ENCODE data around the gene COBL. TPM values are rescaled to one million over a fixed set of nuclear protein-coding genes. Genes with fewer than 3 reads are reported as not detected.

The COBL gene
- total and polyA plus RNA-seq, 2 of the 8 experiments (the other 6 are each of a cell fraction or from before 2014, with no cell fraction given), result 13.8 to 40.4 TPM

- Histone ChIP-seq H3K4ac (replicated peaks; ENCODE audit: insufficient read length, low read depth, low read length) (no peak overlapping the region), H3K9ac (replicated peaks in 1 of 4; ENCODE audit: extremely low read depth in 1 of 4, low read depth in 3 of 4, low read length in 3 of 4) (no peak overlapping the region), H4K5ac (ENCODE audit: insufficient read length, low read depth, low read length) (no peak overlapping the region), H3K14ac (ENCODE audit: insufficient read length) (no peak overlapping the region), H2BK20ac (ENCODE audit: low read length) (no peak overlapping the region), H3K56ac (replicated peaks; ENCODE audit: insufficient read length, low read depth, low read length) (no peak overlapping the region), H3K4me3 (ENCODE audit: extremely low read depth in 1 of 4, insufficient read depth in 2 of 4, low read depth in 3 of 4, low read length in 4 of 4) (no peak overlapping the region), H2BK5ac (ENCODE audit: low read depth, low read length) (peak overlapping the region; percentile 35; the same call in 1 of the 2 replicates), H2BK120ac (replicated peaks; ENCODE audit: low read depth, low read length) (no peak overlapping the region), H3K18ac (ENCODE audit: extremely low read depth, low read length) (no peak overlapping the region), H4K91ac (replicated peaks; ENCODE audit: insufficient read length, low read length) (no peak overlapping the region), H3K36me3 (ENCODE audit: control insufficient read depth in 2 of 4, insufficient read depth in 4 of 4, low read length in 3 of 4) (peaks cover 0 to 33% (median 11%) of the 10 kb centered on the region in 4 experiments; a peak in 6 of 8 replicates), H2BK12ac (ENCODE audit: low read depth, low read length) (no peak overlapping the region), H2AK5ac (ENCODE audit: low read depth, low read length) (no peak overlapping the region), H3K4me1 (replicated peaks in 1 of 4; ENCODE audit: control insufficient read depth in 3 of 4, insufficient read depth in 4 of 4, low read length in 3 of 4) (no peaks in the 10 kb centered on the region; a peak in 1 of 7 replicates), H3K79me1 (ENCODE audit: low read depth, low read length) (no peaks in the 10 kb centered on the region), H4K20me1 (replicated peaks in 1 of 2; ENCODE audit: control insufficient read depth in 1 of 2, insufficient read depth in 2 of 2, low read length in 2 of 2) (no peaks in the 10 kb centered on the region), H2AFZ (ENCODE audit: low read length) (no peak overlapping the region), H3K4me2 (ENCODE audit: insufficient read depth in 1 of 2, low read depth in 2 of 2, low read length in 2 of 2) (no peak overlapping the region), H3K23ac (ENCODE audit: insufficient read length) (no peak overlapping the region), H2BK15ac (ENCODE audit: low read length) (no peak overlapping the region), H3K79me2 (ENCODE audit: control insufficient read depth in 1 of 2, insufficient read depth in 2 of 2, low read length in 2 of 2) (no peaks in the 10 kb centered on the region), H4K8ac (ENCODE audit: extremely low read depth, insufficient read depth, low read length) (no peak overlapping the region; the same call in 1 of the 2 replicates), H3K23me2 (ENCODE audit: low read depth, low read length) (0 out of 2 replicates have a peak, but pooled peaks cover 2% of the 10 kb centered on the region), H3K27me3 (replicated peaks in 1 of 4; ENCODE audit: control insufficient read depth in 3 of 4, extremely low read depth in 1 of 4, insufficient read depth in 3 of 4, low read length in 3 of 4) (no peaks in the 10 kb centered on the region), H3K9me3 (ENCODE audit: insufficient read depth in 2 of 2, low read depth in 1 of 2, low read length in 1 of 2) (no peaks in the 10 kb centered on the region), H3K27ac (ENCODE audit: low read depth, low read length) (no peak overlapping the region)
- FAIRE-seq, result no peak
- 87% methylated on average over 19 of the region's 19 CpGs; no CpG with 5 or more reads in 1 of the 2 experiments for WGBS, 2 experiments (ENCODE audit: extremely low coverage in 1 of 2, insufficient coverage in 1 of 2, insufficient read length in 1 of 2, insufficient replicate concordance in 2 of 2, low coverage in 1 of 2, low lambda C conversion rate in 2 of 2, missing lambda C conversion rate in 1 of 2)
- DNase-seq (ENCODE audit: low read depth in 1 of 2, low spot score in 2 of 2), result no peak
- POLR2A ChIA-PET (ENCODE audit: partially characterized antibody), result no interaction called here
- CTCF ChIA-PET (ENCODE audit: partially characterized antibody), result interaction anchor here (0.5 to 1.1 kb wide), 4 partner anchors 113 to 400 kb away, joined by 3 to 4 read pairs (median 3); no protein-coding TSS in a partner anchor
- TF ChIP-seq NRF1 (IDR thresholded peaks at IDR 0.05; ENCODE audit: low read depth, low read length) (no peak), SP2 (IDR thresholded peaks at IDR 0.05; ENCODE audit: low read length) (no peak), CBX8 (IDR thresholded peaks at IDR 0.05; ENCODE audit: borderline replicate concordance, low read depth, low read length) (no peak), SIRT6 (IDR thresholded peaks at IDR 0.05; ENCODE audit: low read length) (no peak), MAFK (IDR thresholded peaks at IDR 0.05; ENCODE audit: low read depth, low read length) (no peak), CHD2 (IDR thresholded peaks at IDR 0.05; ENCODE audit: low read length) (no peak), RAD21 (IDR thresholded peaks at IDR 0.05 in 1 of 2, conservative IDR thresholded peaks at IDR 0.05 in 1 of 2; ENCODE audit: low read depth in 2 of 2, low read length in 2 of 2) (no peak), RNF2 (IDR thresholded peaks at IDR 0.05; ENCODE audit: borderline replicate concordance, low read depth, low read length, missing control alignments, poor library complexity, severe bottlenecking) (no peak)
- TF ChIP-seq, protein P1, sequence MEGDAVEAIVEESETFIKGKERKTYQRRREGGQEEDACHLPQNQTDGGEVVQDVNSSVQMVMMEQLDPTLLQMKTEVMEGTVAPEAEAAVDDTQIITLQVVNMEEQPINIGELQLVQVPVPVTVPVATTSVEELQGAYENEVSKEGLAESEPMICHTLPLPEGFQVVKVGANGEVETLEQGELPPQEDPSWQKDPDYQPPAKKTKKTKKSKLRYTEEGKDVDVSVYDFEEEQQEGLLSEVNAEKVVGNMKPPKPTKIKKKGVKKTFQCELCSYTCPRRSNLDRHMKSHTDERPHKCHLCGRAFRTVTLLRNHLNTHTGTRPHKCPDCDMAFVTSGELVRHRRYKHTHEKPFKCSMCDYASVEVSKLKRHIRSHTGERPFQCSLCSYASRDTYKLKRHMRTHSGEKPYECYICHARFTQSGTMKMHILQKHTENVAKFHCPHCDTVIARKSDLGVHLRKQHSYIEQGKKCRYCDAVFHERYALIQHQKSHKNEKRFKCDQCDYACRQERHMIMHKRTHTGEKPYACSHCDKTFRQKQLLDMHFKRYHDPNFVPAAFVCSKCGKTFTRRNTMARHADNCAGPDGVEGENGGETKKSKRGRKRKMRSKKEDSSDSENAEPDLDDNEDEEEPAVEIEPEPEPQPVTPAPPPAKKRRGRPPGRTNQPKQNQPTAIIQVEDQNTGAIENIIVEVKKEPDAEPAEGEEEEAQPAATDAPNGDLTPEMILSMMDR (IDR thresholded peaks at IDR 0.05; ENCODE audit: control extremely low read depth in 1 of 3, insufficient read depth in 1 of 3, low read depth in 1 of 3, low read length in 3 of 3), result no peak
Observed at GRCh38 chr7:51027935-51028830, 288.4 kb downstream of the COBL start.
